Smooth muscle cell (in vitro differentiated cells): ENCODE data around the gene MTO1. TPM values are rescaled to one million over a fixed set of nuclear protein-coding genes. Genes with fewer than 3 reads are reported as not detected.
A peak's percentile ranks its signal among the peaks of the same experiment; 100 is the strongest.

Experiments
- DNase-seq: peaks from one replicate; lab custom pipeline; 2025; ENCODE audit not compliant: unreplicated experiment; lab: John Stamatoyannopoulos, UW
- H2AFZ ChIP-seq: fragments of 200-600 bp; sonication (generic); 2 replicates; pipeline ENCODE4 v1.6.0; 2016; ENCODE audit warnings: antibody characterized with exemption, low read depth, mild to moderate bottlenecking
- H3F3A ChIP-seq: fragments of 200-600 bp; sonication (generic); 2 replicates; pipeline ENCODE4 v1.6.0; 2017; ENCODE audit warnings: antibody characterized with exemption, low read depth
- H3K27ac ChIP-seq: fragments of 200-600 bp; sonication (generic); 2 replicates; pipeline ENCODE4 v1.5.1; 2016; ENCODE audit warnings: low read depth, mild to moderate bottlenecking
- H3K27me3 ChIP-seq: fragments of 200-600 bp; sonication (generic); 2 replicates; pipeline ENCODE4 v1.6.1; 2016; ENCODE audit warnings: low read depth, mild to moderate bottlenecking
- H3K36me3 ChIP-seq: fragments of 200-600 bp; sonication (generic); 2 replicates; pipeline ENCODE4 v1.5.1; 2016; ENCODE audit warnings: low read depth
- H3K4me1 ChIP-seq: fragments of 200-600 bp; sonication (generic); 2 replicates; pipeline ENCODE4 v1.5.1; 2016; ENCODE audit warnings: low read depth
- H3K4me2 ChIP-seq: fragments of 200-600 bp; sonication (generic); 2 replicates; pipeline ENCODE4 v1.6.0; 2016; ENCODE audit warnings: mild to moderate bottlenecking
- H3K4me3 ChIP-seq: fragments of 200-600 bp; sonication (generic); 2 replicates; pipeline ENCODE4 v1.5.1; 2016; ENCODE audit warnings: mild to moderate bottlenecking
- H3K79me2 ChIP-seq: fragments of 200-600 bp; sonication (generic); 2 replicates; pipeline ENCODE4 v1.6.0; 2016; ENCODE audit warnings: low read depth, mild to moderate bottlenecking
- H3K9ac ChIP-seq: fragments of 200-600 bp; sonication (generic); 2 replicates; pipeline ENCODE4 v1.6.0; 2016; ENCODE audit warnings: low read depth
- H3K9me3 ChIP-seq: fragments of 200-600 bp; sonication (generic); replicated peaks from 2 replicates; pipeline ENCODE4 v1.5.1; 2016; ENCODE audit warnings: low read depth
- H4K20me1 ChIP-seq: fragments of 200-600 bp; sonication (generic); 2 replicates; pipeline ENCODE4 v1.6.0; 2016; ENCODE audit warnings: low read depth
- CTCF ChIP-seq: fragments of 200-600 bp; sonication (generic); IDR thresholded peaks from 2 replicates; pipeline ENCODE4 v1.5.1; 2017; ENCODE audit warnings: borderline replicate concordance, mild to moderate bottlenecking, antibody characterized with exemption; ENCODE audit not compliant: insufficient read depth, poor library complexity, severe bottlenecking
- WGBS: methylation state at CpG from one replicate; pipeline ENCODE4 v1.1.7; 2016; ENCODE audit warnings: low lambda C conversion rate; 5-methylcytosine and 5-hydroxymethylcytosine counted together
- polyA plus RNA-seq: library from polyadenylated mRNA; unstranded; fragments of >200 nt; fragmentation: Nextera tagmentation; extraction: Ambion mirVana; gene quantifications from 2 replicates; pipeline ENCODE4 v1.2.1, GENCODE V29; 2016
- total RNA-seq: library from RNA; depleted of rRNA; stranded (reverse); fragments of >200 nt; gene quantifications from 2 replicates; pipeline ENCODE4 v1.2.3, GENCODE V29; 2014

The MTO1 gene
- total and polyA plus RNA-seq, 2 experiments from 2014 or later = 16.5 to 23.6 TPM

GRCh38 chr6:73481969-73482368 is 20.4 kb downstream of the MTO1 start:
- Histone ChIP-seq H3K27ac (no peak overlapping the region), H3K4me2 (no peak overlapping the region), H3K4me3 (no peak overlapping the region), H2AFZ (no peak overlapping the region), H3K9ac (no peak overlapping the region), H3F3A (no peaks in the 10 kb centered on the region), H3K4me1 (no peaks in the 10 kb centered on the region), H3K9me3 (no peaks in the 10 kb centered on the region), H4K20me1 (no peaks in the 10 kb centered on the region), H3K36me3 (peaks cover 10% of the 10 kb centered on the region), H3K27me3 (no peaks in the 10 kb centered on the region), H3K79me2 (no peaks in the 10 kb centered on the region)
- WGBS = 95% methylated on average over 12 of the region's 12 CpGs
- TF ChIP-seq CTCF = no peak
- DNase-seq = no peak

- peaks cover 5% of the 10 kb centered on the region for H3K79me2 ChIP-seq
- DNase-seq = no peak
- no peak for TF ChIP-seq CTCF
- H3K9ac ChIP-seq = no peak overlapping the region
- no peaks in the 10 kb centered on the region for H3K27me3 ChIP-seq
- H2AFZ ChIP-seq = no peak overlapping the region
- no peaks in the 10 kb centered on the region for H3F3A ChIP-seq
- H3K4me1 ChIP-seq = no peaks in the 10 kb centered on the region
- peaks cover 24% of the 10 kb centered on the region for H3K36me3 ChIP-seq
- no peaks in the 10 kb centered on the region for H3K9me3 ChIP-seq
- WGBS = 93% methylated on average over 2 of the region's 2 CpGs
- no peak overlapping the region for H3K4me2 ChIP-seq
- no peaks in the 10 kb centered on the region for H4K20me1 ChIP-seq
- no peak overlapping the region for H3K4me3 ChIP-seq
- no peak overlapping the region for H3K27ac ChIP-seq
Measured at GRCh38 chr6:73484438-73484837, 22.9 kb downstream of the MTO1 start.

GRCh38 chr6:73487473-73487872 is 25.9 kb downstream of the MTO1 start:
- no peak overlapping the region for H3K9ac ChIP-seq
- WGBS = 90% methylated on average over 7 of the region's 7 CpGs
- peaks cover 11% of the 10 kb centered on the region for H4K20me1 ChIP-seq
- H3K27ac ChIP-seq = no peak overlapping the region
- H3K4me2 ChIP-seq = no peak overlapping the region
- H3K79me2 ChIP-seq = peaks cover 10% of the 10 kb centered on the region
- H3K27me3 ChIP-seq = no peaks in the 10 kb centered on the region
- H3K9me3 ChIP-seq = no peaks in the 10 kb centered on the region
- H3F3A ChIP-seq = peaks cover 5% of the 10 kb centered on the region
- no peak for TF ChIP-seq CTCF
- no peak for DNase-seq
- H2AFZ ChIP-seq = no peak overlapping the region
- H3K4me1 ChIP-seq = no peaks in the 10 kb centered on the region
- H3K36me3 ChIP-seq = peaks cover 22% of the 10 kb centered on the region
- no peak overlapping the region for H3K4me3 ChIP-seq

GRCh38 chr6:73491377-73491776 is 29.8 kb downstream of the MTO1 start:
- no peak overlapping the region for H3K4me2 ChIP-seq
- no peak for DNase-seq
- H3K9me3 ChIP-seq = no peaks in the 10 kb centered on the region
- no peak overlapping the region for H2AFZ ChIP-seq
- H3F3A ChIP-seq = peaks cover 5% of the 10 kb centered on the region
- TF ChIP-seq CTCF = no peak
- H3K36me3 ChIP-seq = peaks cover 20% of the 10 kb centered on the region
- H3K4me1 ChIP-seq = no peaks in the 10 kb centered on the region
- no peak overlapping the region for H3K4me3 ChIP-seq
- peaks cover 11% of the 10 kb centered on the region for H4K20me1 ChIP-seq
- H3K79me2 ChIP-seq = peaks cover 11% of the 10 kb centered on the region
- no peak overlapping the region for H3K9ac ChIP-seq
- peak overlapping the region; percentile 59 for H3K27ac ChIP-seq
- H3K27me3 ChIP-seq = no peaks in the 10 kb centered on the region
